H1 (cell line): Measurements from ENCODE around the gene CALR. TPM values are rescaled to one million over a fixed set of nuclear protein-coding genes. Genes with fewer than 3 reads are reported as not detected.

Source experiments
- ATF3 ChIP-seq: IDR thresholded peaks from 2 replicates; pipeline ENCODE4 v1.6.1; 2011; ENCODE audit warnings: low read depth, mild to moderate bottlenecking, low read length; ENCODE audit not compliant: insufficient read depth
- CHD1 ChIP-seq: IDR thresholded peaks from 2 replicates; pipeline ENCODE4 v1.6.1; 2012; ENCODE audit warnings: low read depth, low read length, improper control_type of control experiment
- CHD2 ChIP-seq: IDR thresholded peaks from 2 replicates; pipeline ENCODE4 v1.6.1; 2012; ENCODE audit warnings: low read length, improper control_type of control experiment
- CREB1 ChIP-seq: IDR thresholded peaks from 2 replicates; pipeline ENCODE4 v1.6.1; 2012; ENCODE audit warnings: inconsistent platforms
- E2F6 ChIP-seq: IDR thresholded peaks from 2 replicates; pipeline ENCODE4 v1.6.1; 2012; ENCODE audit warnings: inconsistent platforms
- EGR1 ChIP-seq: IDR thresholded peaks from 2 replicates; pipeline ENCODE4 v1.6.1; 2011; ENCODE audit warnings: low read depth, low read length, borderline replicate concordance
- JUND ChIP-seq: IDR thresholded peaks from 2 replicates; pipeline ENCODE4 v1.6.1; 2011; ENCODE audit warnings: mild to moderate bottlenecking, improper control_type of control experiment, low read length
- KDM5A ChIP-seq: fragments of 200-600 bp; IDR thresholded peaks from 2 replicates; pipeline ENCODE4 v1.7.1; 2012; ENCODE audit warnings: mild to moderate bottlenecking, low read length, inconsistent platforms, mixed read lengths
- POLR2A ChIP-seq, 2 experiments: IDR thresholded peaks; 1 replicate in 1 of 2; 2 replicates in 1 of 2; pipeline ENCODE4 v1.6.1; 2011; ENCODE audit warnings: low read depth in 2 of 2, low read length in 2 of 2, mild to moderate bottlenecking in 2 of 2; ENCODE audit errors: control extremely low read depth in 1 of 2
- SAP30 ChIP-seq: fragments of 300-600 bp; sonication (generic); IDR thresholded peaks from 2 replicates; pipeline ENCODE4 v1.7.1; 2012; ENCODE audit warnings: low read length, moderate library complexity, mild to moderate bottlenecking, inconsistent platforms; ENCODE audit not compliant: insufficient read depth, insufficient replicate concordance
- SIN3A ChIP-seq, 2 experiments: IDR thresholded peaks in 1 of 2; conservative IDR thresholded peaks in 1 of 2; 2 replicates each; pipeline ENCODE4 v1.6.1; 2011 to 2012; ENCODE audit warnings: low read length in 2 of 2, improper control_type of control experiment in 1 of 2, low read depth in 1 of 2, mild to moderate bottlenecking in 1 of 2
- TAF1 ChIP-seq: IDR thresholded peaks from 2 replicates; pipeline ENCODE4 v1.6.1; 2011; ENCODE audit warnings: mild to moderate bottlenecking, low read depth, low read length
- TBP ChIP-seq: IDR thresholded peaks from 2 replicates; pipeline ENCODE4 v1.6.1; 2011; ENCODE audit warnings: low read depth, low read length, improper control_type of control experiment
- ZNF274 ChIP-seq: IDR thresholded peaks from 2 replicates; pipeline ENCODE4 v1.7.0; 2012; ENCODE audit warnings: low read length, borderline replicate concordance; ENCODE audit errors: extremely low read depth
- polyA plus RNA-seq, 7 experiments: library from polyadenylated mRNA; depleted of rRNA in 3 of 7; stranded (reverse) in 5 of 7; unstranded in 2 of 7; fragments of >200 nt in 5 of 7; fragments of 200-250 nt in 2 of 7; gene quantifications; 1 replicate in 5 of 7; 2 replicates in 1 of 7; 4 replicates in 1 of 7; pipeline versions ENCODE4 v1.2.1 to v1.2.3, GENCODE V29; 2011 to 2013; ENCODE audit warnings: missing spikeins in 2 of 7, mixed read lengths in 2 of 7
- total RNA-seq: library from RNA; stranded (reverse); fragmentation: NEBNext Ultra II Directional; extraction: Animal tissue kit (Norgen Biotek cat#: 25700); gene quantifications from 2 replicates; pipeline ENCODE4 v1.2.1, GENCODE V29; 2021
- TF ChIP-seq, protein P1 (sequence below): IDR thresholded peaks from 2 replicates; pipeline ENCODE4 v1.6.1; 2012; ENCODE audit warnings: inconsistent platforms

The CALR gene
- total and polyA plus RNA-seq, 2 of the 8 experiments (the other 6 are each of a cell fraction or from before 2014, with no cell fraction given) = 591 to 1,155 TPM

DNA sequence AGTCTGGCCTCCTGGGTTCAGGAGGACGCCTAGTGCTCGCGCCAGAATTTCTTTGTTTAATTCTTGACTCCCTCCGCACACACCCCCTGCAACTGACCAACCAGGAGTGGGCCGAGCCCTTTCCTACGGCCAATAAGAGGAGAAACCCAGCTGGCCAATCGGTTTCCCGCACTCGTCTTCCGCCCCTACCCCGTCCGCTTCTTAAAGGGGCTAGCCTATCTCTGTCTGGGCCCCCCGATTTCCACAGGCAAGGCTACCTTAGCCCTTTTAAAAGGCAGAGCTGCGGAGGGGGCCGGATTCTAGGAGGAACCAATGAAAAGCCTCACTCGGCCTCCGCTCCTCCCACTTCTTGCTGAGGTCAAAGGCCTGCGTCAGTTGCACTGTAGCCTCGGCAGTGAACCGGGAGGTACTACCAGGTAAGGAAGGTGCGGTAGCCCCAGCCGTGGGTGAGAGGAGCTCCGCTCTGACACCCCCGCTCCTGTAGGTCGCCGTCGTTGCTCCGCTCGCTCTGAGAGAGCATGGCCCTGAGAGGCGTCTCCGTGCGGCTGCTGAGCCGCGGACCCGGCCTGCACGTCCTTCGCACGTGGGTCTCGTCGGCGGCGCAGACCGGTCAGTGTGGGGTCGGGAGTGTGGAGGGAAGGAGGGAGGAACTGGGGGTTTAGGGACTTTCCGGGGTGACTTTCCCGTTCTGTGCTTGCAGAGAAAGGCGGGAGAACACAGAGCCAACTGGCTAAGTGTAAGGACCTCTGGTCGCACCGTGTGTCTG, 47.4 kb upstream of the CALR start, which contains the start of gene GCDH (continued):
- TF ChIP-seq CHD2 (peak; percentile 27; the same call in 1 of the 2 replicates), JUND (peak; percentile 88; the same call in 1 of the 2 replicates), TBP (peak; percentile 39; the same call in 1 of the 2 replicates), SIN3A (conservative IDR thresholded peaks at IDR 0.05 in 1 of 2, IDR thresholded peaks at IDR 0.05 in 1 of 2; ENCODE audit: low read depth in 1 of 2, low read length in 2 of 2) (peak in 1 of 2 experiments; percentile 91; a peak in 1 of 4 replicates), POLR2A (IDR thresholded peaks at IDR 0.05; ENCODE audit: control extremely low read depth in 1 of 2, low read depth in 2 of 2, low read length in 2 of 2) (peak in 1 of 2 experiments; percentile 77; a peak in 2 of 3 replicates), ZNF274 (no peak), EGR1 (0 out of 2 replicates have a peak, but pooled peaks have one; percentile 31), CHD1 (no peak), TAF1 (peak; percentile 78), KDM5A (peak; percentile 91), ATF3 (0 out of 2 replicates have a peak, but pooled peaks have one; percentile 16), CREB1 (peak; percentile 96), E2F6 (peak; percentile 54), SAP30 (peak; percentile 88)
- TF ChIP-seq, protein P1, sequence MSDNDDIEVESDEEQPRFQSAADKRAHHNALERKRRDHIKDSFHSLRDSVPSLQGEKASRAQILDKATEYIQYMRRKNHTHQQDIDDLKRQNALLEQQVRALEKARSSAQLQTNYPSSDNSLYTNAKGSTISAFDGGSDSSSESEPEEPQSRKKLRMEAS = peak; percentile 69
